GM12878 (cell line): Measurements from ENCODE around the gene SETDB1. TPM values are rescaled to one million over a fixed set of nuclear protein-coding genes. Genes with fewer than 3 reads are reported as not detected.

Experiments
- CEBPB ChIP-seq, 2 experiments: fragments of 150-350 bp in 1 of 2; IDR thresholded peaks; 2 replicates each; pipeline ENCODE4 v1.6.1; 2012 to 2014; ENCODE audit warnings: low read depth in 2 of 2, low read length in 2 of 2, borderline replicate concordance in 1 of 2, inconsistent platforms in 1 of 2
- EP300 ChIP-seq, 2 experiments: fragments of 150-350 bp in 1 of 2; IDR thresholded peaks; 2 replicates each; pipeline ENCODE4 v1.6.1; 2011 to 2012; ENCODE audit warnings: low read depth in 2 of 2, low read length in 2 of 2, borderline replicate concordance in 1 of 2, improper control_type of control experiment in 1 of 2, inconsistent platforms in 1 of 2; ENCODE audit not compliant: control insufficient read depth in 1 of 2
- GATAD2B ChIP-seq: fragments of 450-650 bp; conservative IDR thresholded peaks from 2 replicates; pipeline ENCODE4 v1.6.1; 2017; ENCODE audit warnings: low read depth, mild to moderate bottlenecking, moderate library complexity
- HCFC1 ChIP-seq: fragments of 150-350 bp; IDR thresholded peaks from 2 replicates; pipeline ENCODE4 v1.6.1; 2014; ENCODE audit warnings: low read length
- JUNB ChIP-seq: IDR thresholded peaks from 2 replicates; pipeline ENCODE4 v1.6.1; 2016; ENCODE audit warnings: antibody characterized with exemption, mild to moderate bottlenecking
- MXI1 ChIP-seq: fragments of 150-350 bp; IDR thresholded peaks from 2 replicates; pipeline ENCODE4 v1.6.1; 2011; ENCODE audit warnings: low read depth, mild to moderate bottlenecking, inconsistent platforms, low read length, improper control_type of control experiment
- POLR2AphosphoS2 ChIP-seq: IDR thresholded peaks from 2 replicates; pipeline ENCODE4 v1.6.1; 2011; ENCODE audit warnings: low read depth, mild to moderate bottlenecking, low read length, improper control_type of control experiment, moderate library complexity
- RFX5 ChIP-seq: IDR thresholded peaks from 2 replicates; pipeline ENCODE4 v1.6.1; 2011; ENCODE audit warnings: low read depth, low read length, improper control_type of control experiment
- SIX5 ChIP-seq: IDR thresholded peaks from 2 replicates; pipeline ENCODE4 v1.6.1; 2011; ENCODE audit warnings: mild to moderate bottlenecking, low read depth, low read length, moderate library complexity; ENCODE audit not compliant: severe bottlenecking
- SRF ChIP-seq, 2 experiments: IDR thresholded peaks; 2 replicates each; pipeline ENCODE4 v1.6.1; 2011; ENCODE audit warnings: low read depth in 2 of 2, low read length in 2 of 2, mild to moderate bottlenecking in 1 of 2, moderate library complexity in 1 of 2
- SUZ12 ChIP-seq: fragments of 200-600 bp; sonication (generic); IDR thresholded peaks from one replicate; pipeline ENCODE4 v1.6.1; 2018; ENCODE audit warnings: antibody characterized with exemption, mild to moderate bottlenecking; ENCODE audit not compliant: unreplicated experiment
- YBX1 ChIP-seq: fragments of 450-650 bp; IDR thresholded peaks from 2 replicates; pipeline ENCODE4 v1.6.1; 2016; ENCODE audit warnings: antibody characterized with exemption
- ZNF207 ChIP-seq: fragments of 450-650 bp; IDR thresholded peaks from 2 replicates; pipeline ENCODE4 v1.6.1; 2014; ENCODE audit warnings: antibody characterized with exemption, mild to moderate bottlenecking, borderline replicate concordance
- polyA plus RNA-seq, 11 experiments: library from polyadenylated mRNA; depleted of rRNA in 4 of 11; unstranded in 6 of 11; stranded (reverse) in 5 of 11; fragments of >200 nt; fragmentation: Nextera tagmentation in 4 of 11; fragmentation: Illumina TruSeq in 1 of 11; extraction: Ambion mirVana in 4 of 11; extraction: Trizol in 1 of 11; gene quantifications; 1 replicate in 1 of 11; 2 replicates in 10 of 11; pipeline versions ENCODE4 v1.2.1 to v1.2.3, GENCODE V29; 2011 to 2016; ENCODE audit warnings: inconsistent platforms in 2 of 11, missing spikeins in 2 of 11, low read depth in 1 of 11
- total RNA-seq, 4 experiments: library from RNA; depleted of rRNA in 3 of 4; stranded (reverse); fragments of >200 nt in 3 of 4; fragmentation: Illumina TruSeq in 1 of 4; extraction: Trizol in 1 of 4; gene quantifications; 2 replicates each; pipeline versions ENCODE4 v1.2.1 to v1.2.3, GENCODE V29; 2013 to 2021
- TF ChIP-seq, protein P1 (sequence below): IDR thresholded peaks from 2 replicates; pipeline ENCODE4 v1.6.1; 2012; ENCODE audit warnings: mild to moderate bottlenecking, low read depth, low read length
- TF ChIP-seq, protein P2 (sequence below): IDR thresholded peaks from 2 replicates; pipeline ENCODE4 v1.6.1; 2012; ENCODE audit warnings: low read depth, low read length, improper control_type of control experiment
- TF ChIP-seq, protein P3 (sequence below): fragments of 450-650 bp; IDR thresholded peaks from 2 replicates; pipeline ENCODE4 v1.6.1; 2017; ENCODE audit warnings: borderline replicate concordance
- TF ChIP-seq, protein P4 (sequence below), 3 experiments: IDR thresholded peaks in 2 of 3; conservative IDR thresholded peaks in 1 of 3; 2 replicates each; pipeline ENCODE4 v1.5.1; 2011; ENCODE audit warnings: low read depth in 3 of 3, low read length in 3 of 3, mild to moderate bottlenecking in 3 of 3, control low read depth in 2 of 3, moderate library complexity in 2 of 3, inconsistent platforms in 1 of 3, mixed read lengths in 1 of 3; ENCODE audit not compliant: control insufficient read depth in 2 of 3, insufficient read depth in 1 of 3; ENCODE audit errors: extremely low read depth in 1 of 3
- TF ChIP-seq, protein P5 (sequence below): fragments of 150-350 bp; IDR thresholded peaks from 2 replicates; pipeline ENCODE4 v1.6.1; 2014; ENCODE audit warnings: mild to moderate bottlenecking, low read depth, low read length

Gene SETDB1
- total and polyA plus RNA-seq, 10 of the 15 experiments (the other 5 are each of a cell fraction or from before 2014, with no cell fraction given): 14.3 to 56.7 (median 35.7) TPM

DNA sequence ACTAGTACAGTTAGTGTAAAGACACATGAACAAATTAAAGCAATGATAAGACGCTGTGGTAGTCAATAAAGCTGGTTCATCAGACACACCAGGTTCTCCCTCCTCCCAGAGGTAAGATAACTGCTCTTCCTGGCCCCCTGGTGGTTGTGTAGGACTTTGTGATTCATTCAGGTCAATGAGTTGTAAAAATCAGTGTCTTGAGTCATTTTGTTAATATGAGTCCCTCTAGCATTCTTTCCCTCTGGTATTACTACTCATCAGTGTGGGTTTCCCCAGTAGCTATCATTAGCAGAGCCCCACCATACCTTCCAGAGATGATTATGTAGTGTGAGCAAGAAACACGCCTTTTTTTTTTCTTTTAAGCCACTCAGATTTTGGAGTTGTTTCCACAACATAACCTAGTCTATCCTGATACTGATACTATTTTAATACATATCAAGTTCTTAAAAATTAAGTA is 3.6 kb upstream of the SETDB1 start (continued):
- TF ChIP-seq, protein P1, sequence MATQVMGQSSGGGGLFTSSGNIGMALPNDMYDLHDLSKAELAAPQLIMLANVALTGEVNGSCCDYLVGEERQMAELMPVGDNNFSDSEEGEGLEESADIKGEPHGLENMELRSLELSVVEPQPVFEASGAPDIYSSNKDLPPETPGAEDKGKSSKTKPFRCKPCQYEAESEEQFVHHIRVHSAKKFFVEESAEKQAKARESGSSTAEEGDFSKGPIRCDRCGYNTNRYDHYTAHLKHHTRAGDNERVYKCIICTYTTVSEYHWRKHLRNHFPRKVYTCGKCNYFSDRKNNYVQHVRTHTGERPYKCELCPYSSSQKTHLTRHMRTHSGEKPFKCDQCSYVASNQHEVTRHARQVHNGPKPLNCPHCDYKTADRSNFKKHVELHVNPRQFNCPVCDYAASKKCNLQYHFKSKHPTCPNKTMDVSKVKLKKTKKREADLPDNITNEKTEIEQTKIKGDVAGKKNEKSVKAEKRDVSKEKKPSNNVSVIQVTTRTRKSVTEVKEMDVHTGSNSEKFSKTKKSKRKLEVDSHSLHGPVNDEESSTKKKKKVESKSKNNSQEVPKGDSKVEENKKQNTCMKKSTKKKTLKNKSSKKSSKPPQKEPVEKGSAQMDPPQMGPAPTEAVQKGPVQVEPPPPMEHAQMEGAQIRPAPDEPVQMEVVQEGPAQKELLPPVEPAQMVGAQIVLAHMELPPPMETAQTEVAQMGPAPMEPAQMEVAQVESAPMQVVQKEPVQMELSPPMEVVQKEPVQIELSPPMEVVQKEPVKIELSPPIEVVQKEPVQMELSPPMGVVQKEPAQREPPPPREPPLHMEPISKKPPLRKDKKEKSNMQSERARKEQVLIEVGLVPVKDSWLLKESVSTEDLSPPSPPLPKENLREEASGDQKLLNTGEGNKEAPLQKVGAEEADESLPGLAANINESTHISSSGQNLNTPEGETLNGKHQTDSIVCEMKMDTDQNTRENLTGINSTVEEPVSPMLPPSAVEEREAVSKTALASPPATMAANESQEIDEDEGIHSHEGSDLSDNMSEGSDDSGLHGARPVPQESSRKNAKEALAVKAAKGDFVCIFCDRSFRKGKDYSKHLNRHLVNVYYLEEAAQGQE: no peak
- TF ChIP-seq CEBPB (IDR thresholded peaks at IDR 0.05; ENCODE audit: borderline replicate concordance in 1 of 2, low read depth in 2 of 2, low read length in 2 of 2) (no peak), YBX1 (no peak), SUZ12 (no peak), MXI1 (no peak), RFX5 (no peak), GATAD2B (no peak), JUNB (peak; percentile 87), POLR2AphosphoS2 (no peak), ZNF207 (no peak), HCFC1 (no peak), SIX5 (no peak), SRF (IDR thresholded peaks at IDR 0.05; ENCODE audit: low read depth in 2 of 2, low read length in 2 of 2) (no peak), EP300 (IDR thresholded peaks at IDR 0.05; ENCODE audit: borderline replicate concordance in 1 of 2, control insufficient read depth in 1 of 2, low read depth in 2 of 2, low read length in 2 of 2) (no peak)
- TF ChIP-seq, protein P2, sequence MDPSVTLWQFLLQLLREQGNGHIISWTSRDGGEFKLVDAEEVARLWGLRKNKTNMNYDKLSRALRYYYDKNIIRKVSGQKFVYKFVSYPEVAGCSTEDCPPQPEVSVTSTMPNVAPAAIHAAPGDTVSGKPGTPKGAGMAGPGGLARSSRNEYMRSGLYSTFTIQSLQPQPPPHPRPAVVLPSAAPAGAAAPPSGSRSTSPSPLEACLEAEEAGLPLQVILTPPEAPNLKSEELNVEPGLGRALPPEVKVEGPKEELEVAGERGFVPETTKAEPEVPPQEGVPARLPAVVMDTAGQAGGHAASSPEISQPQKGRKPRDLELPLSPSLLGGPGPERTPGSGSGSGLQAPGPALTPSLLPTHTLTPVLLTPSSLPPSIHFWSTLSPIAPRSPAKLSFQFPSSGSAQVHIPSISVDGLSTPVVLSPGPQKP: no peak
- TF ChIP-seq, protein P3, sequence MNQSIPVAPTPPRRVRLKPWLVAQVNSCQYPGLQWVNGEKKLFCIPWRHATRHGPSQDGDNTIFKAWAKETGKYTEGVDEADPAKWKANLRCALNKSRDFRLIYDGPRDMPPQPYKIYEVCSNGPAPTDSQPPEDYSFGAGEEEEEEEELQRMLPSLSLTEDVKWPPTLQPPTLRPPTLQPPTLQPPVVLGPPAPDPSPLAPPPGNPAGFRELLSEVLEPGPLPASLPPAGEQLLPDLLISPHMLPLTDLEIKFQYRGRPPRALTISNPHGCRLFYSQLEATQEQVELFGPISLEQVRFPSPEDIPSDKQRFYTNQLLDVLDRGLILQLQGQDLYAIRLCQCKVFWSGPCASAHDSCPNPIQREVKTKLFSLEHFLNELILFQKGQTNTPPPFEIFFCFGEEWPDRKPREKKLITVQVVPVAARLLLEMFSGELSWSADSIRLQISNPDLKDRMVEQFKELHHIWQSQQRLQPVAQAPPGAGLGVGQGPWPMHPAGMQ: no peak
- TF ChIP-seq, protein P4, sequence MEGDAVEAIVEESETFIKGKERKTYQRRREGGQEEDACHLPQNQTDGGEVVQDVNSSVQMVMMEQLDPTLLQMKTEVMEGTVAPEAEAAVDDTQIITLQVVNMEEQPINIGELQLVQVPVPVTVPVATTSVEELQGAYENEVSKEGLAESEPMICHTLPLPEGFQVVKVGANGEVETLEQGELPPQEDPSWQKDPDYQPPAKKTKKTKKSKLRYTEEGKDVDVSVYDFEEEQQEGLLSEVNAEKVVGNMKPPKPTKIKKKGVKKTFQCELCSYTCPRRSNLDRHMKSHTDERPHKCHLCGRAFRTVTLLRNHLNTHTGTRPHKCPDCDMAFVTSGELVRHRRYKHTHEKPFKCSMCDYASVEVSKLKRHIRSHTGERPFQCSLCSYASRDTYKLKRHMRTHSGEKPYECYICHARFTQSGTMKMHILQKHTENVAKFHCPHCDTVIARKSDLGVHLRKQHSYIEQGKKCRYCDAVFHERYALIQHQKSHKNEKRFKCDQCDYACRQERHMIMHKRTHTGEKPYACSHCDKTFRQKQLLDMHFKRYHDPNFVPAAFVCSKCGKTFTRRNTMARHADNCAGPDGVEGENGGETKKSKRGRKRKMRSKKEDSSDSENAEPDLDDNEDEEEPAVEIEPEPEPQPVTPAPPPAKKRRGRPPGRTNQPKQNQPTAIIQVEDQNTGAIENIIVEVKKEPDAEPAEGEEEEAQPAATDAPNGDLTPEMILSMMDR (IDR thresholded peaks at IDR 0.05 in 2 of 3, conservative IDR thresholded peaks at IDR 0.05 in 1 of 3; ENCODE audit: control insufficient read depth in 2 of 3, extremely low read depth in 1 of 3, insufficient read depth in 1 of 3, low read depth in 3 of 3, low read length in 3 of 3): peak; percentile 72 to 83 (median 81)
- TF ChIP-seq, protein P5, sequence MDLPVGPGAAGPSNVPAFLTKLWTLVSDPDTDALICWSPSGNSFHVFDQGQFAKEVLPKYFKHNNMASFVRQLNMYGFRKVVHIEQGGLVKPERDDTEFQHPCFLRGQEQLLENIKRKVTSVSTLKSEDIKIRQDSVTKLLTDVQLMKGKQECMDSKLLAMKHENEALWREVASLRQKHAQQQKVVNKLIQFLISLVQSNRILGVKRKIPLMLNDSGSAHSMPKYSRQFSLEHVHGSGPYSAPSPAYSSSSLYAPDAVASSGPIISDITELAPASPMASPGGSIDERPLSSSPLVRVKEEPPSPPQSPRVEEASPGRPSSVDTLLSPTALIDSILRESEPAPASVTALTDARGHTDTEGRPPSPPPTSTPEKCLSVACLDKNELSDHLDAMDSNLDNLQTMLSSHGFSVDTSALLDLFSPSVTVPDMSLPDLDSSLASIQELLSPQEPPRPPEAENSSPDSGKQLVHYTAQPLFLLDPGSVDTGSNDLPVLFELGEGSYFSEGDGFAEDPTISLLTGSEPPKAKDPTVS: no peak
